Measurements from ENCODE around the gene DKK3. TPM values are rescaled to one million over a fixed set of nuclear protein-coding genes. Genes with fewer than 3 reads are reported as not detected.

DKK3 gene
- total RNA-seq, 1 donor from 2014 or later: 8.4 TPM

- Mint-ChIP-seq H3K36me3 (ENCODE audit: low read depth, unreplicated experiment) (peaks cover under 1% of the 10 kb centered on the region), H3K9me3 (ENCODE audit: unreplicated experiment) (no peaks in the 10 kb centered on the region), H3K4me1 (ENCODE audit: unreplicated experiment) (peaks cover 30% of the 10 kb centered on the region), H3K27me3 (ENCODE audit: unreplicated experiment) (peaks cover 5% of the 10 kb centered on the region), H3K27ac (ENCODE audit: unreplicated experiment) (no peak overlapping the region), H3K4me3 (ENCODE audit: unreplicated experiment) (no peak overlapping the region)
- DNase-seq (ENCODE audit: low spot score): no peak
- TF ChIP-seq, protein P1, sequence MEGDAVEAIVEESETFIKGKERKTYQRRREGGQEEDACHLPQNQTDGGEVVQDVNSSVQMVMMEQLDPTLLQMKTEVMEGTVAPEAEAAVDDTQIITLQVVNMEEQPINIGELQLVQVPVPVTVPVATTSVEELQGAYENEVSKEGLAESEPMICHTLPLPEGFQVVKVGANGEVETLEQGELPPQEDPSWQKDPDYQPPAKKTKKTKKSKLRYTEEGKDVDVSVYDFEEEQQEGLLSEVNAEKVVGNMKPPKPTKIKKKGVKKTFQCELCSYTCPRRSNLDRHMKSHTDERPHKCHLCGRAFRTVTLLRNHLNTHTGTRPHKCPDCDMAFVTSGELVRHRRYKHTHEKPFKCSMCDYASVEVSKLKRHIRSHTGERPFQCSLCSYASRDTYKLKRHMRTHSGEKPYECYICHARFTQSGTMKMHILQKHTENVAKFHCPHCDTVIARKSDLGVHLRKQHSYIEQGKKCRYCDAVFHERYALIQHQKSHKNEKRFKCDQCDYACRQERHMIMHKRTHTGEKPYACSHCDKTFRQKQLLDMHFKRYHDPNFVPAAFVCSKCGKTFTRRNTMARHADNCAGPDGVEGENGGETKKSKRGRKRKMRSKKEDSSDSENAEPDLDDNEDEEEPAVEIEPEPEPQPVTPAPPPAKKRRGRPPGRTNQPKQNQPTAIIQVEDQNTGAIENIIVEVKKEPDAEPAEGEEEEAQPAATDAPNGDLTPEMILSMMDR (IDR thresholded peaks at IDR 0.05; ENCODE audit: unreplicated experiment): no peak
These were observed 27.1 kb downstream of the DKK3 start for GRCh38 chr11:11981364-11981763.

GRCh38 chr11:11980841-11981308 lies 27.6 kb downstream of the DKK3 start:
- Mint-ChIP-seq H3K4me1 (ENCODE audit: unreplicated experiment) (peaks cover 32% of the 10 kb centered on the region), H3K27ac (ENCODE audit: unreplicated experiment) (no peak overlapping the region), H3K9me3 (ENCODE audit: unreplicated experiment) (no peaks in the 10 kb centered on the region)

DNA sequence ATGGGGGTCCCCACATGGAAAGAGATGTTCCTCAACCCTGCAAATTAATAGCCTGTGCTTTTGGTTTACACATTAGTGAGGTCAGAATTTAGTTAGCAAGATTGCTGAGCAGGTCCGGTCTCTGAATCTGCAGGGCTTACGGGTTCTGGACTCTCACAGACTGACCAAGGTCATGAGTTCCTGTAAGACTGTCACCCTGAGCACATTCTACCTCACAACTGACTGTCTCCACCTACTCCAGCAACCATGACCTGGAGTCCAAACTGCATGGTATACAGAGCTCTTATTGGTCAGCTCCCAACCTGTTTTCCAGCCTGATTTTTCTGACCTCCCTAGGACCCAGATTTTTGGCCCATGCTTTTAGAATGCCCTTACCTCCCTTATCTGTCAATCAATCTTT lies 28.2 kb downstream of the DKK3 start:
- H3K4me1 Mint-ChIP-seq (ENCODE audit: unreplicated experiment): peaks cover 34% of the 10 kb centered on the region
- no peaks in the 10 kb centered on the region for H3K9me3 Mint-ChIP-seq (ENCODE audit: unreplicated experiment)
- TF ChIP-seq, protein P1 (IDR thresholded peaks at IDR 0.05; ENCODE audit: unreplicated experiment): no peak
- H3K4me3 Mint-ChIP-seq (ENCODE audit: unreplicated experiment): no peak overlapping the region
- H3K27ac Mint-ChIP-seq (ENCODE audit: unreplicated experiment): no peak overlapping the region
- no peak for DNase-seq (ENCODE audit: low spot score)
- peaks cover 5% of the 10 kb centered on the region for H3K27me3 Mint-ChIP-seq (ENCODE audit: unreplicated experiment)
- peaks cover 4% of the 10 kb centered on the region for H3K36me3 Mint-ChIP-seq (ENCODE audit: low read depth, unreplicated experiment)

More at GRCh38 chr11:11980841-11981308, 27.6 kb downstream of the DKK3 start:
- no peak overlapping the region for H3K4me3 Mint-ChIP-seq (ENCODE audit: unreplicated experiment)
- DNase-seq (ENCODE audit: low spot score): no peak
- peaks cover 5% of the 10 kb centered on the region for H3K27me3 Mint-ChIP-seq (ENCODE audit: unreplicated experiment)
- peaks cover 4% of the 10 kb centered on the region for H3K36me3 Mint-ChIP-seq (ENCODE audit: low read depth, unreplicated experiment)
- TF ChIP-seq, protein P1 (IDR thresholded peaks at IDR 0.05; ENCODE audit: unreplicated experiment): no peak

DNA sequence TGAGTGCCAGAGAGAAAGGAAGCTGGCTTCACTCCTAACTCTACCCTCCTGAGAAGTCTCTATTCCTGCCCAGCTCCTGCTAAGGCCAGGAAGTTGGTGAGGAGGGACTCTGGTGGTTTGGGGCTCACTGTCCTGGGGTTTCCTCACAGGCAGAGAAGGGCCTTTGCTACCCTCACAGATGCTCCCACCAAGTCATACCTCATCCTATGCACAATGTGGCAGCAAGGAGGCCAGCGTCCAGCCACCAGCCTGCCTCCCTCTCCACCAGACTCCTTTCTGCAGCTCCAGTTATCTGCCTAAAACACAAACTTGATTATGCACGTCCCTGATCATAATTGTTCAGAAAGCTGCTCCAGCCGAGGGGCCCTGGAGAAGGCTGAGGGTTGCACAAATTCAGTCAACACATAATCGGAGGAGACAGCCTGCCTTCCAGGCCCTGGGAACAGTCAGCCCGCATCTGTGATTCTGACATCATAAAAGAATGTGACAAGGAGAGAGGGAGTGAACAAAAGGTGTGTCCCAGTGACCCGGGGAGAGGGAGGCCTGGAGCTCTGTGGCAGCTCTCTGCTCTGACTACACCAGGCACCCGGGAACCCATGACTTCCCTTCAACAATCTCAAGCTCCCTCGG lies 28.8 kb downstream of the DKK3 start:
- H3K4me1 Mint-ChIP-seq (ENCODE audit: unreplicated experiment): peaks cover 34% of the 10 kb centered on the region
- TF ChIP-seq, protein P1 (IDR thresholded peaks at IDR 0.05; ENCODE audit: unreplicated experiment): no peak
- peaks cover 4% of the 10 kb centered on the region for H3K36me3 Mint-ChIP-seq (ENCODE audit: low read depth, unreplicated experiment)
- no peaks in the 10 kb centered on the region for H3K9me3 Mint-ChIP-seq (ENCODE audit: unreplicated experiment)
- no peak for DNase-seq (ENCODE audit: low spot score)
- no peak overlapping the region for H3K4me3 Mint-ChIP-seq (ENCODE audit: unreplicated experiment)
- H3K27ac Mint-ChIP-seq (ENCODE audit: unreplicated experiment): no peak overlapping the region
- H3K27me3 Mint-ChIP-seq (ENCODE audit: unreplicated experiment): peaks cover 5% of the 10 kb centered on the region

DNA sequence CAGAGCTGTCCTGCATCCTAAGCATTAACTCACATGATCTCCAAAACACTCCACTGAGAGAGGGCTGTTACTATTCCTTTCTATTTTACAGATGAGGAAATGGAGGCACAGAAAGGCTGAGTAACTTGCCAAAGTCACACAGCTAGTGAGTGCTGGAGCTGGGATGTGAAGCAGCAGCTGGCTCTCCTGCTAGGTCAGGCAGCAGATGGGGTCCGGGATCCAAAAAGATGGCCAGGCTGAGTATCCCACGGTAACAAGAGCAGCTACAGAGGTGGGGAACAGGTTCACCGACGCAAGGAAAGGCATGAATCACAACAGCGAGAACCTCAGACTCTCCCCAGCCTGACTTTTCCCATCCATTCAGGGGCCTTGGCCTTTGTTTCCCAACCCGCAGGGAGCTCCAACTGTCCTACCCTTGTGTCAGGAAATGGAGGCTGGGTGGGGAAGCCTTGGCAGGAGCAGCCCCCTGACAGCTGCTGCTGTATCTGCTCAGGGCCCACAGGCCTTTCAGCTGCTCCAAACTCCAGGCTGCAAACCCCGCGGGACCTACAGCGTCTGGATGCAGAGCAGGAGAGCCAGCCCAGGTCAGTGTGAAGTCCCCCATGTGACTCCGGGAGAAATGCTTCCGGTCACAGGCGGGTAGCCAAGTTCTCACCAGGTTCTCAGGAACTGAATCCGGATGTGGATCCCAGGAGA lies 29.5 kb downstream of the DKK3 start:
- Mint-ChIP-seq H3K36me3 (ENCODE audit: low read depth, unreplicated experiment) (peaks cover 4% of the 10 kb centered on the region), H3K27ac (ENCODE audit: unreplicated experiment) (no peak overlapping the region), H3K27me3 (ENCODE audit: unreplicated experiment) (peaks cover 5% of the 10 kb centered on the region), H3K9me3 (ENCODE audit: unreplicated experiment) (no peaks in the 10 kb centered on the region), H3K4me3 (ENCODE audit: unreplicated experiment) (no peak overlapping the region), H3K4me1 (ENCODE audit: unreplicated experiment) (peaks cover 34% of the 10 kb centered on the region)
- TF ChIP-seq, protein P1 (IDR thresholded peaks at IDR 0.05; ENCODE audit: unreplicated experiment): no peak
- no peak for DNase-seq (ENCODE audit: low spot score)

Data from endothelial cell (in vitro differentiated cells).